GM12878 (cell line): Measurements from ENCODE around the gene RBBP5. TPM values are rescaled to one million over a fixed set of nuclear protein-coding genes. Genes with fewer than 3 reads are reported as not detected.

Source experiments
- ATAC-seq: fragments of 200-7000 bp; cut with Tn5 transposase; 3 replicates; pipeline ENCODE4 v1.9.1; 2020; ENCODE audit warnings: mild to moderate bottlenecking, moderate library complexity
- BruUV-seq: library from RNA; stranded (reverse); fragments of 400-500 nt; replicated peaks from 2 replicates; lab custom pipeline; 2021; lab: Mats Ljungman, UMichigan
- CTCF ChIA-PET: fragments of 300-600 bp; sonication (Branson Sonifier 250); formaldehyde crosslinking; extraction: SDS; loops from one replicate; lab custom pipeline; 2021; ENCODE audit warnings: inconsistent platforms; lab: Yijun Ruan, JAX
- POLR2A ChIA-PET: fragments of 350-600 bp; formaldehyde crosslinking; extraction: SDS; loops from one replicate; lab custom pipeline; 2021; ENCODE audit warnings: inconsistent platforms; lab: Charles Lee
- RAD21 ChIA-PET: fragments of 300-600 bp; sonication (Branson Sonifier 250); formaldehyde crosslinking; loops from one replicate; lab custom pipeline; 2023; ENCODE audit warnings: antibody characterized with exemption; ENCODE audit not compliant: unreplicated experiment; lab: Charles Lee
- SMC1A ChIA-PET: fragments of 300-600 bp; sonication (Branson Sonifier 250); formaldehyde crosslinking; loops from one replicate; lab custom pipeline; 2023; ENCODE audit not compliant: unreplicated experiment, uncharacterized antibody; lab: Charles Lee
- DNase-seq: peaks from one replicate; pipeline ENCODE4 v3.0.0-alpha.2; 2011; ENCODE audit warnings: low read depth, low spot score
- FAIRE-seq: peaks from 3 replicates; lab custom pipeline; 2011; peaks lifted over from hg19 to GRCh38; lab: Jason Lieb, UNC
- H2AFZ ChIP-seq: 2 replicates; pipeline ENCODE4 v1.6.0; 2011; ENCODE audit warnings: low read depth, low read length, control low read depth; ENCODE audit not compliant: control insufficient read depth
- H3K27ac ChIP-seq: 2 replicates; pipeline ENCODE4 v1.5.1; 2011; ENCODE audit warnings: control low read depth; ENCODE audit not compliant: control insufficient read depth, insufficient read depth
- H3K27me3 ChIP-seq, 2 experiments: replicated peaks in 1 of 2; 2 replicates each; pipeline versions ENCODE4 v1.6.0 to v1.6.1; 2011; ENCODE audit warnings: low read length in 1 of 2; ENCODE audit not compliant: control insufficient read depth in 2 of 2, insufficient read depth in 2 of 2
- H3K36me3 ChIP-seq, 2 experiments: 2 replicates each; pipeline ENCODE4 v1.5.1; 2011; ENCODE audit warnings: low read length in 1 of 2; ENCODE audit not compliant: control insufficient read depth in 2 of 2, insufficient read depth in 2 of 2
- H3K4me1 ChIP-seq: 2 replicates; pipeline ENCODE4 v1.6.1; 2011; ENCODE audit warnings: mild to moderate bottlenecking, low read length, moderate library complexity, mixed read lengths; ENCODE audit not compliant: control insufficient read depth, insufficient read depth
- H3K4me2 ChIP-seq: 2 replicates; pipeline ENCODE4 v1.6.0; 2011; ENCODE audit warnings: control low read depth; ENCODE audit not compliant: control insufficient read depth, insufficient read depth
- H3K4me3 ChIP-seq: fragments of 200-600 bp; sonication (generic); 2 replicates; pipeline ENCODE4 v1.5.1; 2016
- H3K79me2 ChIP-seq: 2 replicates; pipeline ENCODE4 v1.6.0; 2011; ENCODE audit warnings: low read length; ENCODE audit not compliant: control insufficient read depth, insufficient read depth
- H3K9ac ChIP-seq: 2 replicates; pipeline ENCODE4 v1.8.0; 2011; ENCODE audit warnings: low read length, control low read depth, mixed read lengths; ENCODE audit not compliant: control insufficient read depth, insufficient read depth
- H3K9me3 ChIP-seq: replicated peaks from 3 replicates; pipeline ENCODE4 v1.5.1; 2011; ENCODE audit warnings: mild to moderate bottlenecking, low read length; ENCODE audit not compliant: control insufficient read depth, insufficient read depth
- H4K20me1 ChIP-seq: 2 replicates; pipeline ENCODE4 v1.6.0; 2011; ENCODE audit not compliant: control insufficient read depth, insufficient read depth
- CREM ChIP-seq: IDR thresholded peaks from 2 replicates; pipeline ENCODE4 v1.6.1; 2014; ENCODE audit warnings: antibody characterized with exemption, low read depth
- EED ChIP-seq: sonication (generic); IDR thresholded peaks from 2 replicates; pipeline ENCODE4 v1.6.1; 2016; ENCODE audit warnings: antibody characterized with exemption, low read depth
- NBN ChIP-seq: fragments of 450-650 bp; IDR thresholded peaks from 2 replicates; pipeline ENCODE4 v1.6.1; 2016
- NFIC ChIP-seq: IDR thresholded peaks from 2 replicates; pipeline ENCODE4 v1.6.1; 2012; ENCODE audit warnings: low read depth, mild to moderate bottlenecking, inconsistent platforms, low read length, moderate library complexity
- NR2F1 ChIP-seq: fragments of 450-650 bp; conservative IDR thresholded peaks from 2 replicates; pipeline ENCODE4 v1.6.1; 2017; ENCODE audit warnings: mild to moderate bottlenecking
- RCOR1 ChIP-seq: conservative IDR thresholded peaks from 2 replicates; pipeline ENCODE4 v1.6.1; 2012; ENCODE audit warnings: low read depth, low read length, improper control_type of control experiment
- SIN3A ChIP-seq: IDR thresholded peaks from 2 replicates; pipeline ENCODE4 v1.6.1; 2012; ENCODE audit warnings: low read depth, low read length, improper control_type of control experiment
- ZZZ3 ChIP-seq: IDR thresholded peaks from 2 replicates; pipeline ENCODE4 v1.6.1; 2011; ENCODE audit warnings: low read depth; ENCODE audit not compliant: control insufficient read depth, insufficient read length
- WGBS: methylation state at CpG from one replicate; pipeline ENCODE4 v1.1.6; 2016; ENCODE audit warnings: low lambda C conversion rate; ENCODE audit not compliant: insufficient replicate concordance, insufficient coverage; ENCODE audit errors: missing lambda C conversion rate; 5-methylcytosine and 5-hydroxymethylcytosine counted together
- in situ Hi-C: fragments of 300-500 bp; cut with MboI; formaldehyde crosslinking; loops from 9 replicates; pipeline ENCODE4 v1.14.3; 2018; ENCODE audit warnings: mixed read lengths
- intact Hi-C: fragments of 100-400 bp; cut with micrococcal nuclease; formaldehyde crosslinking; loops from one replicate; pipeline ENCODE4 v1.14.2; 2022; ENCODE audit not compliant: unreplicated experiment
- polyA plus RNA-seq, 11 experiments: library from polyadenylated mRNA; depleted of rRNA in 4 of 11; unstranded in 6 of 11; stranded (reverse) in 5 of 11; fragments of >200 nt; fragmentation: Nextera tagmentation in 4 of 11; fragmentation: Illumina TruSeq in 1 of 11; extraction: Ambion mirVana in 4 of 11; extraction: Trizol in 1 of 11; gene quantifications; 1 replicate in 1 of 11; 2 replicates in 10 of 11; pipeline versions ENCODE4 v1.2.1 to v1.2.3, GENCODE V29; 2011 to 2016; ENCODE audit warnings: inconsistent platforms in 2 of 11, missing spikeins in 2 of 11, low read depth in 1 of 11
- total RNA-seq, 4 experiments: library from RNA; depleted of rRNA in 3 of 4; stranded (reverse); fragments of >200 nt in 3 of 4; fragmentation: Illumina TruSeq in 1 of 4; extraction: Trizol in 1 of 4; gene quantifications; 2 replicates each; pipeline versions ENCODE4 v1.2.1 to v1.2.3, GENCODE V29; 2013 to 2021
- TF ChIP-seq, protein P1 (sequence below), 3 experiments: IDR thresholded peaks in 2 of 3; conservative IDR thresholded peaks in 1 of 3; 2 replicates each; pipeline ENCODE4 v1.5.1; 2011; ENCODE audit warnings: low read depth in 3 of 3, low read length in 3 of 3, mild to moderate bottlenecking in 3 of 3, control low read depth in 2 of 3, moderate library complexity in 2 of 3, inconsistent platforms in 1 of 3, mixed read lengths in 1 of 3; ENCODE audit not compliant: control insufficient read depth in 2 of 3, insufficient read depth in 1 of 3; ENCODE audit errors: extremely low read depth in 1 of 3
- TF ChIP-seq, protein P2 (sequence below): IDR thresholded peaks from 2 replicates; pipeline ENCODE4 v1.6.1; 2012; ENCODE audit warnings: mild to moderate bottlenecking, low read depth, low read length
- TF ChIP-seq, protein P3 (sequence below): IDR thresholded peaks from 2 replicates; pipeline ENCODE4 v1.6.1; 2011; ENCODE audit warnings: mild to moderate bottlenecking, low read depth, low read length, moderate library complexity; ENCODE audit not compliant: insufficient replicate concordance

Gene RBBP5
- total and polyA plus RNA-seq, 10 of the 15 experiments (the other 5 are each of a cell fraction or from before 2014, with no cell fraction given) = 10.0 to 20.6 (median 14.8) TPM

DNA sequence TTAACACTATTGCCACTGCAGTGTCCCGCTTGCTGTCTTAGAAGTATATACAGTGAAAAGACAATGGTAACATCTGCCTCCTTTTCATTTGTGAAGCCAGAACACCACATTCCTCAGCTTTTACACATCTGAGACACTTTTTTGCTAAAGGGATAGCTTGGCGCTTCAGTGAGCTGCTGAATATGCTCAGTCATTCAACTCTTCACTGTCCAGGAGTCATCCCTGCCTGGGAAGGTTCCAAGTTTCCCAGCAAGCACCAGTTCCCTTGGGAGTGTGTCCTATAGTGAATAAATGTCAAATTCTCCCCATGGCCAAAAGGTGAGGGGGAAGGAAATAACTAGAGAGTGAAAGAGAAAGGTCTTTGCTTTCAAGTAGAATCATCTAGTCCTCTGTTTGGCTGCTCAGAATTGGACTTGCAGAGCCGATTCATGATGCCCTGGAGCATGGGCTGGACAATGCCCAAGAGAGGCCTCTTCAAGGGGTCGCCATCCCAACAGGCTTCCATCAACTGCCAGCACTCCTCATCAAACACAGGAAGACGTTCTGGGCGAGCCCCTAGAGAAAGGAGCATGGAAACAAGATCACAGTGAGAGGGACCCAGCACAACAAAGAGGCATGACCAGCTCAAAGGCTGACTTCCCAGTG lies 25.5 kb upstream of the RBBP5 start (continued):
- TF ChIP-seq, protein P1, sequence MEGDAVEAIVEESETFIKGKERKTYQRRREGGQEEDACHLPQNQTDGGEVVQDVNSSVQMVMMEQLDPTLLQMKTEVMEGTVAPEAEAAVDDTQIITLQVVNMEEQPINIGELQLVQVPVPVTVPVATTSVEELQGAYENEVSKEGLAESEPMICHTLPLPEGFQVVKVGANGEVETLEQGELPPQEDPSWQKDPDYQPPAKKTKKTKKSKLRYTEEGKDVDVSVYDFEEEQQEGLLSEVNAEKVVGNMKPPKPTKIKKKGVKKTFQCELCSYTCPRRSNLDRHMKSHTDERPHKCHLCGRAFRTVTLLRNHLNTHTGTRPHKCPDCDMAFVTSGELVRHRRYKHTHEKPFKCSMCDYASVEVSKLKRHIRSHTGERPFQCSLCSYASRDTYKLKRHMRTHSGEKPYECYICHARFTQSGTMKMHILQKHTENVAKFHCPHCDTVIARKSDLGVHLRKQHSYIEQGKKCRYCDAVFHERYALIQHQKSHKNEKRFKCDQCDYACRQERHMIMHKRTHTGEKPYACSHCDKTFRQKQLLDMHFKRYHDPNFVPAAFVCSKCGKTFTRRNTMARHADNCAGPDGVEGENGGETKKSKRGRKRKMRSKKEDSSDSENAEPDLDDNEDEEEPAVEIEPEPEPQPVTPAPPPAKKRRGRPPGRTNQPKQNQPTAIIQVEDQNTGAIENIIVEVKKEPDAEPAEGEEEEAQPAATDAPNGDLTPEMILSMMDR (IDR thresholded peaks at IDR 0.05 in 2 of 3, conservative IDR thresholded peaks at IDR 0.05 in 1 of 3; ENCODE audit: control insufficient read depth in 2 of 3, extremely low read depth in 1 of 3, insufficient read depth in 1 of 3, low read depth in 3 of 3, low read length in 3 of 3) = no peak
- TF ChIP-seq ZZZ3 = no peak

DNA sequence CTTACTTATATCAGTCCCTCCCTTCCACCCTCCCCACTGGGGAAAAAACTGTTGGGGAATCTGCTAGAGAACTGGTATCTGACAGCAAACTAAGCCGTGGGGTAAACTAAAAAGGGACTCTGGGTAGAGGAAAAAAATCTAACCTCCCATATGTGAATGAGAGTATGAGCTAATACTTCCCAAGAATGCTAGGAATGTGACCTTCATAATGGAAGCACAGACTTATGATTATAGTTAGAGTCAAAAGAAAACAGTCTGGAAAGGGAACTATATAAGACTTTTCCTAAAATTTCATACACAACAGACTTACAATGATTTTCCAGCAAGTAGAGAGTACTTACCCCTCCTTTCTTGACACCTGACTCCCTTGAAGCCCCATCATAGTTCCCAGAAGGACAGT lies 23.0 kb upstream of the RBBP5 start:
- 0% methylated on average over 1 of the region's 1 CpG for WGBS
- FAIRE-seq = no peak
- TF ChIP-seq EED (no peak), NR2F1 (no peak), NFIC (no peak), CREM (no peak), RCOR1 (no peak), NBN (no peak), SIN3A (no peak)
- TF ChIP-seq, protein P2, sequence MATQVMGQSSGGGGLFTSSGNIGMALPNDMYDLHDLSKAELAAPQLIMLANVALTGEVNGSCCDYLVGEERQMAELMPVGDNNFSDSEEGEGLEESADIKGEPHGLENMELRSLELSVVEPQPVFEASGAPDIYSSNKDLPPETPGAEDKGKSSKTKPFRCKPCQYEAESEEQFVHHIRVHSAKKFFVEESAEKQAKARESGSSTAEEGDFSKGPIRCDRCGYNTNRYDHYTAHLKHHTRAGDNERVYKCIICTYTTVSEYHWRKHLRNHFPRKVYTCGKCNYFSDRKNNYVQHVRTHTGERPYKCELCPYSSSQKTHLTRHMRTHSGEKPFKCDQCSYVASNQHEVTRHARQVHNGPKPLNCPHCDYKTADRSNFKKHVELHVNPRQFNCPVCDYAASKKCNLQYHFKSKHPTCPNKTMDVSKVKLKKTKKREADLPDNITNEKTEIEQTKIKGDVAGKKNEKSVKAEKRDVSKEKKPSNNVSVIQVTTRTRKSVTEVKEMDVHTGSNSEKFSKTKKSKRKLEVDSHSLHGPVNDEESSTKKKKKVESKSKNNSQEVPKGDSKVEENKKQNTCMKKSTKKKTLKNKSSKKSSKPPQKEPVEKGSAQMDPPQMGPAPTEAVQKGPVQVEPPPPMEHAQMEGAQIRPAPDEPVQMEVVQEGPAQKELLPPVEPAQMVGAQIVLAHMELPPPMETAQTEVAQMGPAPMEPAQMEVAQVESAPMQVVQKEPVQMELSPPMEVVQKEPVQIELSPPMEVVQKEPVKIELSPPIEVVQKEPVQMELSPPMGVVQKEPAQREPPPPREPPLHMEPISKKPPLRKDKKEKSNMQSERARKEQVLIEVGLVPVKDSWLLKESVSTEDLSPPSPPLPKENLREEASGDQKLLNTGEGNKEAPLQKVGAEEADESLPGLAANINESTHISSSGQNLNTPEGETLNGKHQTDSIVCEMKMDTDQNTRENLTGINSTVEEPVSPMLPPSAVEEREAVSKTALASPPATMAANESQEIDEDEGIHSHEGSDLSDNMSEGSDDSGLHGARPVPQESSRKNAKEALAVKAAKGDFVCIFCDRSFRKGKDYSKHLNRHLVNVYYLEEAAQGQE = no peak
- TF ChIP-seq, protein P3, sequence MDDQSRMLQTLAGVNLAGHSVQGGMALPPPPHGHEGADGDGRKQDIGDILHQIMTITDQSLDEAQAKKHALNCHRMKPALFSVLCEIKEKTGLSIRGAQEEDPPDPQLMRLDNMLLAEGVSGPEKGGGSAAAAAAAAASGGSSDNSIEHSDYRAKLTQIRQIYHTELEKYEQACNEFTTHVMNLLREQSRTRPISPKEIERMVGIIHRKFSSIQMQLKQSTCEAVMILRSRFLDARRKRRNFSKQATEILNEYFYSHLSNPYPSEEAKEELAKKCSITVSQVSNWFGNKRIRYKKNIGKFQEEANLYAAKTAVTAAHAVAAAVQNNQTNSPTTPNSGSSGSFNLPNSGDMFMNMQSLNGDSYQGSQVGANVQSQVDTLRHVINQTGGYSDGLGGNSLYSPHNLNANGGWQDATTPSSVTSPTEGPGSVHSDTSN = no peak

More for the DNA sequence above, 23.0 kb upstream of the RBBP5 start:
- no peak overlapping the region for H3K4me3 ChIP-seq
- ATAC-seq (no peak), DNase-seq (no peak)
- no TSS peak for BruUV-seq
- no peaks in the 10 kb centered on the region for H3K4me1 ChIP-seq
- no peaks in the 10 kb centered on the region for H3K79me2 ChIP-seq
- H3K9ac ChIP-seq = no peak overlapping the region
- POLR2A ChIA-PET = no interaction called here
- in situ Hi-C loops = loop anchor here (5.0 kb wide), 1 partner anchor 167 kb away; no protein-coding TSS in a partner anchor
- H2AFZ ChIP-seq = no peak overlapping the region
- H3K27ac ChIP-seq = no peak overlapping the region
- no peaks in the 10 kb centered on the region for H3K9me3 ChIP-seq
- SMC1A ChIA-PET = interaction anchor here (0.7 to 5.2 kb wide), 7 partner anchors 9 to 180 kb away, joined by 3 to 25 read pairs (median 4); partner anchors contain the start of gene TMCC2
- no peaks in the 10 kb centered on the region for H3K36me3 ChIP-seq
- RAD21 ChIA-PET = interaction anchor here (1.4 to 1.5 kb wide), 2 partner anchors 83 to 155 kb away, joined by 4 read pairs; no protein-coding TSS in a partner anchor
- CTCF ChIA-PET = interaction anchor here (0.6 to 4.9 kb wide), 9 partner anchors 22 to 754 kb away, joined by 3 to 57 read pairs (median 7); no protein-coding TSS in a partner anchor
- no peak overlapping the region for H3K4me2 ChIP-seq
- no peaks in the 10 kb centered on the region for H3K27me3 ChIP-seq
- intact Hi-C loops = loop anchor here (5.0 kb wide), 1 partner anchor 113 kb away; no protein-coding TSS in a partner anchor
- H4K20me1 ChIP-seq = no peaks in the 10 kb centered on the region
